ENCODE data around the gene HAUS6.
"Not testable (repeated sequence)": the region's sequence is repeated elsewhere in the genome, so short reads cannot be mapped to it uniquely, and the experiment has no call there.

The HAUS6 gene

DNA sequence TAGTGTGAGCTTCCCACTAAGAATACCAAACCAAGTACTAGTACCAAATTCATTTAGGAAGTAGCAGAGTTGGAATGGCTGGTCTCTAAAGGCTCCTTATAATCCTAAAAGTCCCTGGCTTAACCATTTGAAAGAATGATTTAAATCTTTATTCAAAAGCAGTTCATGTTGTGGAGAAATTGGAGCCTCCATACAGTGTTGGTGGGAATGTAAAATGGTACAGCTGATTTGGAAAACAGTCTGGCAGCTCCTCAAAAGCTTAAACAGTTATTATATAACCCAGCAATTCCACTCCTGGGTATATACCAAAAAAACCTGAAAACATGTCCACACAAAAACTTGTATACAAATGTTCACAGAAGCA lies 21.7 kb upstream of the HAUS6 start:
- H3K27me3 Mint-ChIP-seq (ENCODE audit: low read depth): no peaks in the 10 kb centered on the region
- H3K36me3 Mint-ChIP-seq (ENCODE audit: low read depth): peaks cover 31% of the 10 kb centered on the region
- H3K4me3 Mint-ChIP-seq: peak overlapping the region; percentile 93
- no peaks in the 10 kb centered on the region for H3K9me3 Mint-ChIP-seq
- H3K27ac Mint-ChIP-seq: peak overlapping the region; percentile 76
- H3K4me1 Mint-ChIP-seq (ENCODE audit: low read depth): peaks cover 47% of the 10 kb centered on the region

DNA sequence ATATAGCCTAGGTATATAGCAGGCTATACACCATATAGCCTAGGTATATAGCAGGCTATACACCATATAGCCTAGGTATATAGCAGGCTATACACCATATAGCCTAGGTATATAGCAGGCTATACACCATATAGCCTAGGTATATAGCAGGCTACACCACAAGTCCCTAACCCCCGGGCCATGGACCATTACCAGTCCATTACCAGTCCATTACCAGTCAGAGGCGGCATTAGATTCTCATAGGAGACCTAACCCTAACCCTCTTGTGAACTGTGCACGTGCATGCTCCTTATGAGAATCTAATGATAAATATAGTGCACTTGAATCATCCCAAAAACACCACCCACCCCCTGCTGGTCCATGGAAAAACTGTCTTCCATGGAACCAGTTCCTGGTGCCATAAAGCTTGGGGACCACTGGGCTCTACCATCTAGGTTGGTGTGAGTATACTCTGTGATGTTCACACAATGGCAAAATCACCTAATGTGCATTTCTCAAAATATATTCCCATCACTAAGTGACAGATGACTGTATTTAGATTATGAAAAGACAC lies 19.9 kb upstream of the HAUS6 start:
- Mint-ChIP-seq H3K36me3 (ENCODE audit: low read depth) (peaks cover 43% of the 10 kb centered on the region), H3K9me3 (no peaks in the 10 kb centered on the region), H3K27me3 (ENCODE audit: low read depth) (no peaks in the 10 kb centered on the region), H3K27ac (no peak overlapping the region), H3K4me3 (no peak overlapping the region), H3K4me1 (ENCODE audit: low read depth) (peaks cover 43% of the 10 kb centered on the region)

DNA sequence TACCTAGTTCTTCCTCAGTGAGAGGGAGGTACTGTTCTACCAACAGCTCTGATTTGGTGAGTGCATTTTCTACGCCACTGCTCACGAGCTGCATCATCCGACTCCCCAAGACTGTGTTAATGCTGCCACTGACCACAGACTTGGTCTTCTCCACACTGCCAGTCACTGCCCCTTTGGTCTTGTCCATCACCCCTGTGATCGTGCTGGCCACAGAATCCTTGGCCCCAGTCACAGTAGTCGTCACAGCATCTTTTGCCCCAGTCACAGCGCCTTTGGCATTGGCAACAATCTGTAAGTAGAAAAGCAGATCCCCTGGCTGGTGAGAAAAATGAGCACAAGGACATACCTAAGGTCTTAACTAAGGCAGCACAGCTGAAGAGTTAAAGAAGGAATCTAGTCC lies 18.2 kb upstream of the HAUS6 start:
- no peaks in the 10 kb centered on the region for H3K9me3 Mint-ChIP-seq
- peaks cover 56% of the 10 kb centered on the region for H3K36me3 Mint-ChIP-seq (ENCODE audit: low read depth)
- no peak overlapping the region for H3K27ac Mint-ChIP-seq

DNA sequence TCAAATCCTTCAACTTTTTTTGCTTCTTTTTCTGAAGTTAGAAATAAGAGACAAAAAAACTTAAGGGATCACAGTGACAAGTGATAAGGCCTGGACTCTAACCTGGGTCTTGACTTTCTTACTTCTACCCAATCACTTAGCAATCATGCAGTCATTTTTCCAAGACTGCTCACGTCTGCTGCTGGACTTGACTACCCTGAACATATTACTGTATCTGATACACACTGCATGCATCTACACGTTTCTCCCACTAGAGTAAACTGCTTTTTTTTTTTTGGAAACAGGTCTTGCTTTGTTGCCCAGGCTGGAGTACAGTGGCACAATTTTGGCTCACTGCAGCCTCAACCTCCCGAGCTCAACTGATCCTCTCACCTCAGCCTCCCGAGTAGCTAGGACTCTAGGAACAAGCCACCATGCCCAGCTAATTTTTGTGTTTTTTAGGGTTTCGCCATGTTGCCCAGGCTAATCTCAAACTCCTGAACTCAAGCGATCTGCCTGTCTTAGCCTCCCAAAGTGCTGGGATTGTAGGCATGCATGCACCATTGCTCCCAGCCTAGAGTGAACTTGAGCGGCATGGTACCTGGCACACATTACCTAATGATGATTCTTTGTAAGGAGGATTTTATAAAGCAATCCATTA lies 17.2 kb upstream of the HAUS6 start:
- H3K27ac Mint-ChIP-seq: peak overlapping the region; percentile 24
- no peak overlapping the region for H3K4me3 Mint-ChIP-seq
- peaks cover 59% of the 10 kb centered on the region for H3K36me3 Mint-ChIP-seq (ENCODE audit: low read depth)

More for the DNA sequence above, 18.2 kb upstream of the HAUS6 start:
- Mint-ChIP-seq H3K4me1 (ENCODE audit: low read depth) (peaks cover 39% of the 10 kb centered on the region), H3K27me3 (ENCODE audit: low read depth) (no peaks in the 10 kb centered on the region), H3K4me3 (no peak overlapping the region)

DNA sequence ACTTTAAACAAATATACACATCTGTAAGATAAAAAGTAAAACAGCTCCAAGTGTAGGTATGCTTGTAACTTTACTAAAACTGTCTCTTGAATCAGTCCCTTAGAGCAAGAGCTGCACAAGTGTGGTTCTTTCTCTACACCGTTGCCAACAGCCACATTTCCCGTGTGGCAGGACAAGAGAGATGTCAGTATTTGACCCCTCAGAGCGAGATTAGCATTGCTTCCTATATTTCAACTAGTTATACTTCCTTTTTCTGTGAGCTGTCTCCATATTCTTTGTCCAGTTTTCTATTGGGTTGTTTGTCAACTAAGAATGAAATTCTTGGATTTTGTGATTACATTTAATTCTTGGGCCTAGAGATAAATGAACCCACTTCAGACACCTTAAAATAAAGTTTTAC lies 16.5 kb upstream of the HAUS6 start:
- no peaks in the 10 kb centered on the region for H3K27me3 Mint-ChIP-seq (ENCODE audit: low read depth)
- no peak overlapping the region for H3K4me3 Mint-ChIP-seq
- H3K9me3 Mint-ChIP-seq: no peaks in the 10 kb centered on the region
- peaks cover 26% of the 10 kb centered on the region for H3K4me1 Mint-ChIP-seq (ENCODE audit: low read depth)
- H3K27ac Mint-ChIP-seq: no peak overlapping the region
- H3K36me3 Mint-ChIP-seq (ENCODE audit: low read depth): peaks cover 57% of the 10 kb centered on the region

More for the DNA sequence above, 17.2 kb upstream of the HAUS6 start:
- H3K27me3 Mint-ChIP-seq (ENCODE audit: low read depth): no peaks in the 10 kb centered on the region
- H3K9me3 Mint-ChIP-seq: no peaks in the 10 kb centered on the region
- H3K4me1 Mint-ChIP-seq (ENCODE audit: low read depth): peaks cover 33% of the 10 kb centered on the region

DNA sequence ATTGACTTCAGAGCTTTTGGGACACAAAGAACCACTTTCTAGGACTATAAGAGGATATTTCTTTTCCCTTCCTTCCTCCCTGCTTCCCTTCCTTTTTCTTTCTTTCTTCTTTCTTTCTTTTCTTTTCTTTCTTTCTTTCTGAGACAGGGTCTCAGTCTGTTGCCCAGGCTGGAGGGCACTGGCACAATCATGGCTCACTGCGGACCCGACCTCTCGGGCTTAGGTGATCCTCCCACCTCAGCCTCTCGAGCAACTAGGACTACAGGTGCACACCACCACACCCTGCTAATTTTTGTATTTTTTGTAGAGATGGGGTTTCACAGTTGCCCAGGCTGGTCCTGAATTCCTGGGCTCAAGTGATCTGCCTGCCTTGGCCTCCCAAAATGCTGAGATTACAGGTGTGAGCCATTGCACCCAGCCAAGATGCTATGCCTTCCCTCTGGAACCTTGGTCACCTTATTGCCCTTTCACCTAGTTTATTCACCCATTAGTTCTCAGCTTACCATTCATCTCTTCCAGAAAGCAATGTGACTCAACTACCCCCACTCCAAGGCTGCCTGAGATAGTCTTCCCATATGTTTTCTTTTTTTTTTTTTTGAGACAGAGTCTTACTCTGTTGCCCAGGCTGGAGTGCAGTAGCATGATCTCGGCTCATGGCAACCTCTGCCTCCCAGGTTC lies 14.5 kb upstream of the HAUS6 start:
- Mint-ChIP-seq H3K4me1 (ENCODE audit: low read depth) (peaks cover 14% of the 10 kb centered on the region), H3K4me3 (no peak overlapping the region), H3K27me3 (ENCODE audit: low read depth) (no peaks in the 10 kb centered on the region), H3K9me3 (no peaks in the 10 kb centered on the region), H3K36me3 (ENCODE audit: low read depth) (peaks cover 48% of the 10 kb centered on the region), H3K27ac (no peak overlapping the region)

DNA sequence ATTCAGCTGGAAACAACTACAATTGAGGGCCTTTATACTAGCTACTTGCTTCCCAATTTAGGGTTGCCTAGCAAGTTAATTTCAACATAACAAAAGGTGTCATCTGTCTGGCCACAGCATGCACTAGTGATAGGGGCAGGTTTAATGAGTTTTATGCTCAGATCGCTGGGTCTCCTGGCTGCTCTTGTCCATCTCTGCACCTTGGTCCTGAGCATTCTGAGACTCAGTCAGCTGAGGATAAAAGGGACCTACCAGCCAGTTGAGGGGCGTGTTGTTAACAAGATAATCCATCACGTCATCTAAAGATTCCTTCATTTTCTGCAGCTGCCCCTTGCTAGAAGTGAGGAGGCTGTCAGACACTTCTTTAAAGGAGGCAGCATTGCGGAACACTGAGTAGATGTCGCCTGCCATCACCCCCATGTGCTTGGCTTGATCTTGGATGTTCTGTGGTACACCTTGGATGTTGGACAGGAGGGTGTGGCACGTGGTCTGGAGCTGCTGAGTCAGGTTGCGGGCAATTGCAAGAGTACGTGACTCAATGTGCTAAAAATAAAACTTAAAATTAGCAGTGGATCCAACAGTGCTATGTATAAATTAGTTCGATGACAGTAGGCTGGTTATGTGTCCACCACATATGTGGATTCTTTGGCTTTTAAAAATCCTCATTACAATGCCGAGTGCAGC lies 13.5 kb upstream of the HAUS6 start:
- no peak overlapping the region for H3K27ac Mint-ChIP-seq
- H3K36me3 Mint-ChIP-seq (ENCODE audit: low read depth): peaks cover 48% of the 10 kb centered on the region
- peaks cover 14% of the 10 kb centered on the region for H3K4me1 Mint-ChIP-seq (ENCODE audit: low read depth)
- H3K9me3 Mint-ChIP-seq: no peaks in the 10 kb centered on the region
- no peaks in the 10 kb centered on the region for H3K27me3 Mint-ChIP-seq (ENCODE audit: low read depth)
- no peak overlapping the region for H3K4me3 Mint-ChIP-seq

DNA sequence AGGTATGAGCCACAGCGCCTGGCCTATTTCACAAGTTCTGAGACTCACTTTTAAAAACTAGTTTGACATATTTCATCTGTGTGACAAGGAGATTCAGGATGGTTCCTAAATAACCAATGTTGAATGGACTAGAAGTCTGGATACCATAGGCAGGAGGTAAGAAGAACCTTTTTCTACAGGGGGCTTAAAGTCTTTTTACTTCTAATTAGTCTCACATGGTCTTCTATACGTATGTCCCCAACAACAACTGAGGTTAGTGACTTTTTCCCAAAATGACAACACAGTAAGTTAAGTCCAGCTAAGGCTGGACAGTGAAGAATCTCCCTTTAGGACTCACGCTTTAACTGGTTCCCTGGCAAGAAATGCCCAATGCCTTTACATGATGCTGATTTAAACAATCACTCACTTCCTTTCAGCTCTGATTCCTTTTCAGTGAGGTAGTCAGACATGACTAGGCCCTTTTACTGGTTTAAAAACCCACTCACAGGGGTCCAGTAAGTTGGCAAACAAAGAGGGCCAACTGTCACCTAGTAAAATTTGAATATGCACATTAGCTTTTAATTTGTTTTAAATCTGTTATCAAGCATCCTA lies 12.1 kb upstream of the HAUS6 start:
- no peak overlapping the region for H3K4me3 Mint-ChIP-seq
- H3K4me1 Mint-ChIP-seq (ENCODE audit: low read depth): peaks cover 5% of the 10 kb centered on the region
- H3K27me3 Mint-ChIP-seq (ENCODE audit: low read depth): no peaks in the 10 kb centered on the region
- H3K36me3 Mint-ChIP-seq (ENCODE audit: low read depth): peaks cover 36% of the 10 kb centered on the region
- no peak overlapping the region for H3K27ac Mint-ChIP-seq
- H3K9me3 Mint-ChIP-seq: no peaks in the 10 kb centered on the region

DNA sequence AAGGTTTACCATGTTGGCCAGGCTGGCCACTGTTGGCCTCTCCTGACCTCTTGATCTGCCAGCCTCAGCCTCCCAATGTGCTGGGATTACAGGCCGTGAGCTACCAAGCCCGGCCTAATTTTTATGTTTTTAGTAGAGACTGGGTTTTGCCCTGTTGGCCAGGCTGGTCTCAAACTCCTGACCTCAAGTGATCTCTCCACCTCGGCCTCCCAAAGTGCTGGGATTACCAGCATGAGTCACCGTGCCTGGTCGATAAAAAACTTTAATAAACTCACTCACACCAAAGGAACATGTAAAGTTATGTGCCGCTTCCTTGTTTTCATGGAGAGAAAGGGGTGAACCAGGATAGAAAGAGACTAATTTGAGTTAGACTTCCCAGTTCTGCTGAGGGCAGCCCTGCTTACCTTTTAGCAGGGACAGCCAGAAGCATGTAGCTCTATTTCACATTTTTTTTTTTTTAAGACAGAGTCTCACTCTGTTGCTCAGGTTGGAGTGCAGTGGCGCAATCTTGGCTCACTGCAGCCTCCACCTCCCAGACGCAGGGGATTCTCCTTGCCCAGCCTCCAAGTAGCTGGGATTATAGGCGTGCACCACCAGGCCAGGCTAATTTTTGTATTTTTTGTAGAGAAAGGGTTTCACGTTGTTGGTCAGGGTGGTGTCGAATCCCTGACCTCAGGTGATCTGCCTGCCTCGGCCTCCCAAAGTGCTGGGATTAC lies 11.4 kb upstream of the HAUS6 start:
- peaks cover under 1% of the 10 kb centered on the region for H3K4me1 Mint-ChIP-seq (ENCODE audit: low read depth)

DNA sequence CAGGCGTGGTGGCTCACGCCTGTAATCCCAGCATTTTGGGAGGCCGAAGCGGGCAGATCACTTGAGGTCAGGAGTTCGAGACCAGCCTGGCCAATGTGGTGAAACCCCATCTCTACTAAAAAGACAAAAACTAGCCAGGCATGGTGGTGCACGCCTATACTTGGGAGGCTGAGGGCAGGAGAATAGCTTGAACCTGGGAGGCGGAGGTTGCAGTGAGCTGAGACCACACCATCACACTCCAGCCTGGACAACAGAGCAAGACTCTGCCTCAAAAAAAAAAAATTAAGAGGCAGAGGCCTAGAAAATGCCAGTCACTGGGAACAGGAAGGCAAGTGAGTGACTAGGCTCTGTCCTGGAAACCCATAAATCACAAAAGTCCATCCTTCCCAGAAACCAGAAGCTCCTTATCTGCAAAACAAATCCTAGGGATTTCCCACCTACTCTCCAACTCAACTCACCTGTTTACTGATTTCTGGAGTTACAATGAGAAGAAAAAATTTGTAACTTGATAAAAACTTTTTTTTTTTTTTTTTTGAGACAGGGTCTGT lies 10.4 kb upstream of the HAUS6 start:
- not testable (repeated sequence) for H3K4me1 Mint-ChIP-seq (ENCODE audit: low read depth); H3K27me3 Mint-ChIP-seq (ENCODE audit: low read depth); H3K27ac Mint-ChIP-seq; H3K9me3 Mint-ChIP-seq; H3K4me3 Mint-ChIP-seq
- peaks cover 29% of the 10 kb centered on the region for H3K36me3 Mint-ChIP-seq (ENCODE audit: low read depth)

More for the DNA sequence above, 11.4 kb upstream of the HAUS6 start:
- no peak overlapping the region for H3K27ac Mint-ChIP-seq
- peaks cover 31% of the 10 kb centered on the region for H3K36me3 Mint-ChIP-seq (ENCODE audit: low read depth)
- no peaks in the 10 kb centered on the region for H3K27me3 Mint-ChIP-seq (ENCODE audit: low read depth)
- no peaks in the 10 kb centered on the region for H3K9me3 Mint-ChIP-seq
- H3K4me3 Mint-ChIP-seq: no peak overlapping the region

DNA sequence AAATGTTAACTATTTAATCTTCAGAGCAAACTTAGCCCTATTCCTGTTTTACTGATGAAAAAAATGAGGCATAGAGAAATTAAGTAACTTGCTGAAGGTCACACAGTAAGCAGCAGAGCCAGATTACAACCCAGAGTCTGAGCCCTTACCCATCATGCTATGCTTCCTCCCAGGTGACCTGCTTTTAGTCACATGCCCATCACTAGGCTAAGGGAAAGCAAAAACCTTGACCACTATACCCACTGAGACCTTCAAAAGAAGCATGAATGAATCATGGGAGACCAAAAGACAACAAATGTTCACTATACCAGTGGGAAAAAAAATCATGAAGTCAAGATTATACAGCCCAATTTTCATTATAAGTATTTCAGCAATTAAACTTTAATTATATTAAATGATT lies 5.3 kb upstream of the HAUS6 start:
- Mint-ChIP-seq H3K4me1 (ENCODE audit: low read depth) (peaks cover 2% of the 10 kb centered on the region), H3K27me3 (ENCODE audit: low read depth) (no peaks in the 10 kb centered on the region), H3K4me3 (no peak overlapping the region), H3K9me3 (no peaks in the 10 kb centered on the region), H3K36me3 (ENCODE audit: low read depth) (peaks cover 4% of the 10 kb centered on the region), H3K27ac (no peak overlapping the region)

DNA sequence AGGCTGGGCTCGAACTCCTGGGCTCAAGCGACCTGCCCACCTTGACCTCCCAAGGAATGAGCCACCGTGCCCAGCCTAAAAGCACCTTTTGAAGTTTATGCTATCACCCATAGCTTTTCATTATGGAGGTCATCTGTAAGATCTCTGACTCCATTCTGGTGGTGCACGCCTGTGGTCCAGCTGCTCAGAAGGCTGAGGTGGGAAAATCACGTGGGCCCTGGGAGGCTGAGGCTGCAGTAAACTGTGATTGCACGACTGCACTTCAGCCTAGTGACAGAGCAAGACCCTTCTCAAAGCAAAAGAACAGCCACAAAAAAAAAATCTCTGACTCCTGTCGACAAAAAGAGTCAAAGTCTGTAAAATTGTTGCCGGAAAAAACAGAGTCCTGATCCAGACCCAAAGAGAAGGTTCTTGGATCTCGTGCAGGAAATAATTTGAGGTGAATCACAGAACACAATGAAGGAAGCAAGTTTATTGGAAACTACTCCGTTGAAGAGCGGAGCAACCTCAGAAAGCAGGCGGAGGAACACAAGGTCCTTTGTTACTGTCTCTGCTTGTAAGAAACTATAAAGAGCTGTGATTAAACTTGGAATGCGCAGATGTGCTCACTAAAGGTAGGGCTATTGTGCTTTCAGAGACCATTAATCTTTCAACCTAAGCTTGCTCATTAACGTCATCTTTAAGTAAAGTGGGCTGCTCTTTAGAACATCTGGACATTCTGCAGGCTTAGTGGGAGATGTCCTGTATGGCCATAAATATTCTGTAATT lies 2.0 kb upstream of the HAUS6 start:
- Mint-ChIP-seq H3K4me3 (no peak overlapping the region), H3K27ac (no peak overlapping the region), H3K4me1 (ENCODE audit: low read depth) (peaks cover 14% of the 10 kb centered on the region), H3K9me3 (no peaks in the 10 kb centered on the region), H3K27me3 (ENCODE audit: low read depth) (no peaks in the 10 kb centered on the region), H3K36me3 (ENCODE audit: low read depth) (peaks cover 11% of the 10 kb centered on the region)

DNA sequence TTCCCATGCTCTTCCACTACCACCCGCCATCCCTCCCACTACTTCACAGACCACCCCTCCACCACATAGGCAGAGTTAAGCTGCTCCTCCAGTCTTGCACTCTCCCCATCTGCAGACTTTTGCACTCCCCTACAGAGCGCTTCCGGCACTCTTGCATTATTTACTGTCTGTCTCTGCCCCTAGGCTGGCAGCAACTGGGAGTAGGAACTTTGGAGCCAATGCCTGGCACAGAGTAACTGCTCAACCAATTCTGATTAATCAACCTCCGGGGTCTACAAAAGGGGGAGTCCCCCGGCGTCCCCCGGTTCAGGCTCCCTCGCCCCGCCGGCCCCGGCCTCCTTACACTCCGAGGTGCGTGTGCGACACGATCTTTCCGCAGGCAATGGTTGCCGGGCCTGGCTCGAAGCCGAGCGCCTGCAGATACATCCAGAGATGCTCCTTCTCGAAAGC lies 498 bp downstream of the HAUS6 start:
- peaks cover 9% of the 10 kb centered on the region for H3K36me3 Mint-ChIP-seq (ENCODE audit: low read depth)
- peak overlapping the region; percentile 86 for H3K27ac Mint-ChIP-seq
- no peaks in the 10 kb centered on the region for H3K9me3 Mint-ChIP-seq
- H3K4me1 Mint-ChIP-seq (ENCODE audit: low read depth): peaks cover 23% of the 10 kb centered on the region
- H3K27me3 Mint-ChIP-seq (ENCODE audit: low read depth): no peaks in the 10 kb centered on the region
- peak overlapping the region; percentile 96 for H3K4me3 Mint-ChIP-seq
